Activated naive CD4-positive, alpha-beta T cell treated with Interleukin-2 at 50 U/mL for 16 hours (primary cell): ENCODE measurements around the gene TP53BP1.

Experiments used
- DNase-seq: peaks from one replicate; pipeline ENCODE4 v3.0.0-alpha.2; 2020

The TP53BP1 gene

DNA sequence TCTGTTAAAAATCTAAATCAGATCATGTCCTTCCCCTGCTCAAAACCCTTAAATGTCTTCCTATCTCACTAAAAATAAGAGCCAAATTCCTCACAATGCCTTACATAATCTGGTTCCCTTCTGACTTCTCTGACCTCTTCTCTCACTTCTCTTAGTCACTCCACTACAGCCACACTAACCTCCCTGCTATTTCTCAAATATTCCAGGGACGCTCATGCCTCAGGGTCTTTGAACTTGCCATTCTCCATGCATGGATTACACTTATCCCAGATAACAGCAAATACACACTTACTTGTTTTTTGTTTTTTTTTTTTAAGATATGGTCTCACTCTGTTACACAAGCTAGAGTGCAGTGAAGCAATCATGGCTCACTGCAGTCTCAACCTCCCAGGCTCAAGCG lies 8.5 kb downstream of the TP53BP1 start:
- DNase-seq = no peak

DNA sequence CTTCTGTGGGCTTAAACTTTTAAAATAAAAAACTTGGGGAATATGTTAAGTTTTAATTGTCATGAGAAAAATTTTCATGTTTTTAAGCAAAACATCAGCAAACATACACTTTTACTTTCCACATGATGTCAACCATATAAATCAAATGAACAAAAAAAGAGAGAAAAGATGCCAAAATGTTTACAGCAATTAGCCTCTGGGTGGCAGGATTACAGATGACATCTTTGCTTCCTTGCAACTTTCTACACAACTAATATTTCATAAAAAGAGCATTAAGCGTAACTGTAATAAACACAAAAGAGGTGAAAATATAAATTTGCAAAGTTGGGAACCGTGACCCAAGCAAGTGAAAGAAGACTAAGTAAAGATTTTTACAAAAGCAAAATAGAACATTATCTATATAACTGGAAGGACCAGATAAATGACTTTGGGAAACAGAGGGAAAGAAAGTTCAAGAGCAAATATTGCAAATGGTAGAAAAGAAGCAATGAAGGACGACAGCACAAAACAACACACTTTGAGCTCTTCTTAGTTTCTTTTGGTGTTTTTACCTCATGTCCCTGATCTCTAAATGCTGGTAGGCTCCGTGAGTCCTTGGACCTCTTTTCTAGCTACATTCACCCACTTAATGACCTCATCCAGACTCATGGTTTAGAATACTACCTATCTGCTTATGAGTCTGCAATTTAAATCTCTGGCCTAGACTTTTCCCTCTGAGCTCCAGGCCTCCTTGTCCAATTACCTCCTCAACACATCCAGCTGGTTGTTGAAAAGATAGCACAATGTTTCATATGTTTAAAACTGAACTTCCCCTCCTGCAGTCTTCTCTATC lies 9.4 kb downstream of the TP53BP1 start:
- DNase-seq = no peak

- DNase-seq = no peak
Measured at GRCh38 chr15:43473885-43474284, 19.1 kb downstream of the TP53BP1 start.

- no peak for DNase-seq
Measured at GRCh38 chr15:43471975-43472374, 21.0 kb downstream of the TP53BP1 start.

GRCh38 chr15:43469867-43470266 lies 23.1 kb downstream of the TP53BP1 start:
- DNase-seq = no peak

- no peak for DNase-seq
Measured at GRCh38 chr15:43465100-43465499, 27.9 kb downstream of the TP53BP1 start.

DNA sequence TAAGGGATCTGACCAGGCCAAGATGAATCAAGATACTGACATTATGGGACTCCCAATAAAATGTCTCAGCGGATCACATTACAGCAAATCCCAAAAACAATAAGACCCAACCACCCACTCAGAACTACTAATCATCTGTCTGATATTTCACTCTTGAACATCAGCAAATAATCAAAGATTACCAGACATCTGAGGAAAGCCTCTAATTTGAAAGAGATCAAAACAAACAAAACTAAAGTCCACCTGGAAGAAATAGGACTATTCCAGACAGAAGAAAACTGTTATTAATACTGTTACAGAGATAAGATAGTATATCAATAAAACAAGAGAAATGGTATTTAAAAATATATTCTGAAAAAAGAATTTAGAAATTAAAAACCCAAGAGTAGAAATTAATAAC lies 29.0 kb downstream of the TP53BP1 start:
- DNase-seq = no peak

GRCh38 chr15:43463507-43463906 lies 29.4 kb downstream of the TP53BP1 start:
- DNase-seq = no peak

- no peak for DNase-seq
Measured at GRCh38 chr15:43449981-43450380, 43.0 kb downstream of the TP53BP1 start.

GRCh38 chr15:43446344-43446743 lies 46.6 kb downstream of the TP53BP1 start:
- no peak for DNase-seq

GRCh38 chr15:43441316-43441715 lies 51.6 kb downstream of the TP53BP1 start:
- DNase-seq = no peak

- DNase-seq = peak; percentile 38
Measured at GRCh38 chr15:43440721-43441281, 52.2 kb downstream of the TP53BP1 start.

GRCh38 chr15:43439268-43439667 lies 53.7 kb downstream of the TP53BP1 start:
- DNase-seq = no peak

GRCh38 chr15:43436395-43436794 lies 56.6 kb downstream of the TP53BP1 start:
- no peak for DNase-seq

DNA sequence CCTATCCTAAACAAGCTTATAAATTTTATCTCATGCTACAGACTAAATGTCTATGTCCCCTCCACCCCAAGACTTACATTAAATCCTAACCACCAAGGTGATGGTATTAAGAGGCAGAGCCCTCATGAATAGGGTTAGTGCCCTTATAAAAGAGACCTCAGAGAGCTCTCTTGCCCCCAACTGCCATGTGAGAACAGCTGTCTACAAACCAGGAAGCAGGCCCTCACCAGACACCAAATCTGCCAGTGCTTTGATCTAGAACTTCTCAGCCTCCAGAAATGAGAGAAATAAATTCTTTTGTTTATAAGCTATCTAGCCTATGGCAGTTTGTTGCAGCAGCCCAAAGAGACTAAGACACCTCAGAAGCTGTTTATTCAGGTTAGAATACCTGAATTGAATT lies 58.5 kb downstream of the TP53BP1 start:
- DNase-seq = no peak

DNA sequence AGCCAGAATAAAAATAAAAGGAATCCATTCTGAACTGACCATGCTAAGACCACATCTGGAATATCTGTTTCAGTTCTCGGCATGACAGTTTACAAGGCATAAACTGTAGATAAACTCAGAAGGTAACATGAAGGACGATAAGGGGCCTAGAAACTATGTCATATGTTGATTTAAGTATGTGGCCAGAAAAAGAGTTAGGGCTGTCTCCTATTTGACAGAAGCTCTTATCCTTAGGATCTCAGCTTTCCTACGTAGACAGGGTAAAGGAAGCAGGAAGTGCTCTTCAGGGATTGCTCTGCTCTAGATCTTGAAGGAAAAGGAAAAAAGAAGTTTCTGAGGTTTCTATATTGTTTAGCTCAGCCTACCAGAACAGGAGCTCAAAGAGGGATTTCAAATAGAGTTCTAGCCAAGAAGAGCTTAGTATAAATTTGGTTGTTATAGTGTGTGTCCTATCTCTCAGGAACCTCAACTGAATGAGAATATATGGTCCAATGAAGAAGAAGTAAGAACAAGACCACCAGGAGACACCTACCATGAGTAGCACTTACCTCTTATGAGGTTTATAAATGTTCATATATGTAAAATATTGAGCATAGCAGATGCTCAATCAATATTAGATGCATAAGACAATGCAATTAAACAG lies 59.2 kb downstream of the TP53BP1 start:
- DNase-seq = no peak

DNA sequence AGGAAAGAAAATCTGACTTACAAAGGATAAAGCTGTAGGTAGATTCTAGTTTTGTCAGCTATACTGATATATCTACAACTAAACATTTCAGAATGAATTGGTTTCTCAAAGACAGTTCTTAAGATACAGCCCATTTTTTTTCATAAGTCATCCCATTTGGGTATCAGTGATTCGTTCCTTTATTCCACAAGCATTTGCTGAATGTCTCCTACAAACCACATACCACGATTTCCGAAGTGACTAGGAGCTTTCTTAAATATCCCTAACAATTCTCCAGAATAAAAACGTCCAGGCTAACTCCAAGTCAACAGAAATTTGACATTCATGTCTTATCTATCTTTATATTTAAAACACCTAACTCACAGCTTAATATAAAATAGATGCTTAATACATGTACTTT lies 59.8 kb downstream of the TP53BP1 start:
- no peak for DNase-seq

- no peak for DNase-seq
Measured at GRCh38 chr15:43429687-43430086, 63.3 kb downstream of the TP53BP1 start.

DNA sequence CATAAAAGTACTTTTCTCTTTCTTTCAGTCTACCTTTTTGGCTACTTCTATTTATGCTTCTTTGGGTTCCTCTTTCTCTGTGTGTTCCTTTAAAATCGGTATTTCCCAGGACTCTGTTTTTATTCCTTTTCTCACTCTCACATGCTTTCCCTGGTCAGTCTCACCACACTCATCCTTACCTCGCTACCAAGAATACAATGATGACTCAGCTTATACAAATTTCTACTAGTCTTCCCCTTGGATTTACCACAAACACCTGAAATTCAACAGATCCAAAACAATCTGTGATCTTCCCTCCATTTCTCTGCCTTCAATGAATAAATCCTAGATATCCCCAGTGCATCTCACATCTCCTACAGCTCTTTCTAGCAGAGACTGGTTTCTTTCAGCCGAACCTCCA lies 69.2 kb downstream of the TP53BP1 start:
- DNase-seq = no peak

DNA sequence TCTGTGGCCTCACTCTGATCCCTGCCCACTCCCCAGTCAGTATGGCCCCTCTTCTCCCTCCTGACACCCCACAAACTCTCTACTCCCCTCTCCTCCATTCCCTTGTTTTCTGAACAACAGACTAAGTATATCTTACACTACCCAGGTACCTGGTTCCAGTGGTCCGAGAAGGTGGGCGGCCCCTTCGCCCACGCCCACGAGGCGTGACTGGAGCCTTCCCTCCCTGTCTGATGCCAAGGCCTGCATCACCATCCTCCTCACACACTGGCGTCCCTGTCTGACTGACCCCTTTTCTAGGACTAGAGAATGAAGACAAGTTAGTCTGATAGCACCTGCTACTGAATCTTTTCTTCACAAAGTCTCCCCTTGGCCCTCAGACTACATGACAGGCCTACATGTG lies 72.1 kb downstream of the TP53BP1 start:
- DNase-seq = no peak

- DNase-seq = no peak
Measured at GRCh38 chr15:43420435-43420834, 72.5 kb downstream of the TP53BP1 start.

GRCh38 chr15:43414196-43414595 lies 78.8 kb downstream of the TP53BP1 start:
- no peak for DNase-seq

- DNase-seq = no peak
Measured at GRCh38 chr15:43412096-43412495, 80.9 kb downstream of the TP53BP1 start.

DNA sequence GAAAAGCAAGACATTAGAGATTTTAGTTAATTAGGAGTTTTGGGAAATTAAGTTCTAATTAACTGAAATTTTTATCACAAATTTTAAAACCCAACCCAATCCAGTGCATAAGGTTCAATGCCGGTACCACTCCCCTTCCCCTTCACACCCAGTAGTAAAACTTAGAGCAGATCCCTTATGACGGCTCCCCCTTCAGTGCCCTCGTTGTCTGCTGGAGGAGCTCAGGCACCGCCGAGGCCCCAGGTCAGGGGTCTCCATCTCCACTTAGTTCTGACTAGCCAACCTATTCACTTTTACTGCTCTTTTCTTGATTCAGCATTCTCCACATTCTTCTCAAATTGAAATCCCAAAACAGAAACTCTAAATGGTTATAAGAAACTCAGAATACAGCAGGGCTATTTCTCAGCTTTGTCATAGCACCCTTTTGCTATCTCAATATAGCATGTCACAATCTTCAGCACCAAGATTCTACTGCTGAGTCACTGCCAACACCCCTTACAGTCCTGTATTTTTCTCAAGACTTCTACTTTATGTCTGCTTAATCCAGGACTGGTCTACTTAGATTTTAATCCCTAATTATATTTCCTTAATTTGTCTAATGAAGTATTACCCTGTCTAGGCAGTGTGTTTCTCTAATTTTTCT lies 82.3 kb downstream of the TP53BP1 start:
- no peak for DNase-seq
